ENCODE measurements around the gene SH3RF3. TPM values are rescaled to one million over a fixed set of nuclear protein-coding genes. Genes with fewer than 3 reads are reported as not detected.

SH3RF3 gene
- total RNA-seq, 1 donor from 2014 or later, result 1.7 TPM

GRCh38 chr2:109150559-109150958, 21.6 kb downstream of the SH3RF3 start:
- DNase-seq, result no peak
- TF ChIP-seq CTCF (IDR thresholded peaks at IDR 0.05; ENCODE audit: partially characterized antibody, unreplicated experiment), result no peak
- no peak overlapping the region for H3K4me3 Mint-ChIP-seq (ENCODE audit: unreplicated experiment)
- peaks cover 13% of the 10 kb centered on the region for H3K4me1 Mint-ChIP-seq (ENCODE audit: low read depth, unreplicated experiment)
- H3K36me3 Mint-ChIP-seq (ENCODE audit: unreplicated experiment), result no peaks in the 10 kb centered on the region
- H3K27ac Mint-ChIP-seq (ENCODE audit: unreplicated experiment), result no peak overlapping the region
- no peaks in the 10 kb centered on the region for H3K9me3 Mint-ChIP-seq (ENCODE audit: unreplicated experiment)
- H3K27me3 Mint-ChIP-seq (ENCODE audit: unreplicated experiment), result peaks cover 2% of the 10 kb centered on the region

DNA sequence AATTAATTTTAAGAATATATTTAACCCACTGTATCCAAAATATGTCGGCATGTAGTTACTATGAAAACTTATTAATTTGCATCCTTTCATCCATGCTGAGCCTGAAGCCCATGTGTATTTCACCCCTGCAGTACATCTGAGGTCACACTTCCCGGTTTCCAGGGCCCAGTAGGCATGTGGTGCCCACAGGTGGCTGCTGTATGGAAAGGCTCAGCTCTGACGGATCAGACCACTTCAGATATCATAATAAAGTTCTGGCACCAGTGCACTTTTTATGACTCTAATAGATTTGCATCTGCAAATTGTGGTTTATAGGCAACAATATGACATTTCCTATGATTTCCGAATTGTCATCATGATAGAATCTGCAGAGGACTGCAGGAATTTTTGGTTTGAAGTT, 22.5 kb downstream of the SH3RF3 start:
- H3K4me1 Mint-ChIP-seq (ENCODE audit: low read depth, unreplicated experiment), result peaks cover 13% of the 10 kb centered on the region
- H3K9me3 Mint-ChIP-seq (ENCODE audit: unreplicated experiment), result no peaks in the 10 kb centered on the region
- H3K36me3 Mint-ChIP-seq (ENCODE audit: unreplicated experiment), result no peaks in the 10 kb centered on the region
- peaks cover 2% of the 10 kb centered on the region for H3K27me3 Mint-ChIP-seq (ENCODE audit: unreplicated experiment)
- H3K27ac Mint-ChIP-seq (ENCODE audit: unreplicated experiment), result no peak overlapping the region
- no peak overlapping the region for H3K4me3 Mint-ChIP-seq (ENCODE audit: unreplicated experiment)
- DNase-seq, result no peak
- no peak for TF ChIP-seq CTCF (IDR thresholded peaks at IDR 0.05; ENCODE audit: partially characterized antibody, unreplicated experiment)

GRCh38 chr2:109153005-109153784, 24.2 kb downstream of the SH3RF3 start:
- Mint-ChIP-seq H3K4me3 (ENCODE audit: unreplicated experiment) (no peak overlapping the region), H3K4me1 (ENCODE audit: low read depth, unreplicated experiment) (peaks cover 6% of the 10 kb centered on the region), H3K27me3 (ENCODE audit: unreplicated experiment) (peaks cover 2% of the 10 kb centered on the region), H3K9me3 (ENCODE audit: unreplicated experiment) (no peaks in the 10 kb centered on the region), H3K27ac (ENCODE audit: unreplicated experiment) (no peak overlapping the region), H3K36me3 (ENCODE audit: unreplicated experiment) (no peaks in the 10 kb centered on the region)
- TF ChIP-seq CTCF (IDR thresholded peaks at IDR 0.05; ENCODE audit: partially characterized antibody, unreplicated experiment), result no peak
- DNase-seq, result no peak

- Mint-ChIP-seq H3K4me3 (ENCODE audit: unreplicated experiment) (no peak overlapping the region), H3K4me1 (ENCODE audit: low read depth, unreplicated experiment) (peaks cover 1% of the 10 kb centered on the region), H3K9me3 (ENCODE audit: unreplicated experiment) (no peaks in the 10 kb centered on the region), H3K27ac (ENCODE audit: unreplicated experiment) (no peak overlapping the region), H3K36me3 (ENCODE audit: unreplicated experiment) (no peaks in the 10 kb centered on the region), H3K27me3 (ENCODE audit: unreplicated experiment) (peaks cover 2% of the 10 kb centered on the region)
- TF ChIP-seq CTCF (IDR thresholded peaks at IDR 0.05; ENCODE audit: partially characterized antibody, unreplicated experiment), result no peak
- DNase-seq, result no peak
These were observed 24.8 kb downstream of the SH3RF3 start for GRCh38 chr2:109153807-109154206.

- Mint-ChIP-seq H3K36me3 (ENCODE audit: unreplicated experiment) (no peaks in the 10 kb centered on the region), H3K27me3 (ENCODE audit: unreplicated experiment) (no peaks in the 10 kb centered on the region), H3K27ac (ENCODE audit: unreplicated experiment) (no peak overlapping the region), H3K9me3 (ENCODE audit: unreplicated experiment) (no peaks in the 10 kb centered on the region), H3K4me1 (ENCODE audit: low read depth, unreplicated experiment) (no peaks in the 10 kb centered on the region), H3K4me3 (ENCODE audit: unreplicated experiment) (no peak overlapping the region)
- no peak for TF ChIP-seq CTCF (IDR thresholded peaks at IDR 0.05; ENCODE audit: partially characterized antibody, unreplicated experiment)
- no peak for DNase-seq
These were observed 25.2 kb downstream of the SH3RF3 start for GRCh38 chr2:109154226-109154625.

Data from glutamatergic neuron (in vitro differentiated cells).